ENCODE measurements around the gene SERPINA4. TPM values are rescaled to one million over a fixed set of nuclear protein-coding genes. Genes with fewer than 3 reads are reported as not detected.
A peak's percentile ranks its signal among the peaks of the same experiment; 100 is the strongest.

The SERPINA4 gene
- total RNA-seq, 1 donor from 2014 or later: not detected

- TF ChIP-seq CTCF (IDR thresholded peaks at IDR 0.05) (no peak), EZH2phosphoT487 (IDR thresholded peaks at IDR 0.05) (no peak), EZH2 (IDR thresholded peaks at IDR 0.05) (no peak)
- Histone ChIP-seq H3K4me2 (no peak overlapping the region), H3K36me3 (no peaks in the 10 kb centered on the region), H3K27ac (no peak overlapping the region), H3F3A (ENCODE audit: low read depth) (no peaks in the 10 kb centered on the region), H2AFZ (replicated peaks) (no peak overlapping the region), H3K79me2 (ENCODE audit: low read depth) (no peaks in the 10 kb centered on the region), H3K4me1 (peaks cover 3% of the 10 kb centered on the region), H3K27me3 (no peaks in the 10 kb centered on the region), H4K20me1 (ENCODE audit: low read depth) (no peaks in the 10 kb centered on the region), H3K9me3 (ENCODE audit: low read depth) (no peaks in the 10 kb centered on the region), H3K9ac (no peak overlapping the region), H3K4me3 (no peak overlapping the region)
- peak overlapping the region; percentile 42 for H3K27ac Mint-ChIP-seq
- H3K4me3 Mint-ChIP-seq: no peak overlapping the region
- no peak for DNase-seq (ENCODE audit: low spot score)
- H3K36me3 Mint-ChIP-seq: no peaks in the 10 kb centered on the region
- H3K27me3 Mint-ChIP-seq (ENCODE audit: insufficient read depth, low read depth): peaks cover 6% of the 10 kb centered on the region
- H3K9me3 Mint-ChIP-seq: peaks cover 2% of the 10 kb centered on the region
- peaks cover 8% of the 10 kb centered on the region for H3K4me1 Mint-ChIP-seq
Observed at GRCh38 chr14:94515856-94516255, 45.4 kb upstream of the SERPINA4 start.

GRCh38 chr14:94517248-94517640 lies 44.0 kb upstream of the SERPINA4 start:
- Mint-ChIP-seq H3K4me3 (no peak overlapping the region), H3K4me1 (peaks cover 14% of the 10 kb centered on the region), H3K9me3 (peaks cover 2% of the 10 kb centered on the region), H3K27ac (no peak overlapping the region), H3K27me3 (ENCODE audit: insufficient read depth, low read depth) (peaks cover 5% of the 10 kb centered on the region), H3K36me3 (no peaks in the 10 kb centered on the region)
- no peaks in the 10 kb centered on the region for H4K20me1 ChIP-seq (ENCODE audit: low read depth)
- no peak overlapping the region for H3K4me3 ChIP-seq
- no peak overlapping the region for H3K9ac ChIP-seq
- no peaks in the 10 kb centered on the region for H3K9me3 ChIP-seq (ENCODE audit: low read depth)
- H3F3A ChIP-seq (ENCODE audit: low read depth): no peaks in the 10 kb centered on the region
- H2AFZ ChIP-seq (replicated peaks): no peak overlapping the region
- no peaks in the 10 kb centered on the region for H3K36me3 ChIP-seq
- H3K4me1 ChIP-seq: peaks cover 3% of the 10 kb centered on the region
- no peak overlapping the region for H3K4me2 ChIP-seq
- no peaks in the 10 kb centered on the region for H3K27me3 ChIP-seq
- DNase-seq (ENCODE audit: low spot score): no peak
- no peaks in the 10 kb centered on the region for H3K79me2 ChIP-seq (ENCODE audit: low read depth)
- TF ChIP-seq EZH2phosphoT487 (IDR thresholded peaks at IDR 0.05) (no peak), EZH2 (IDR thresholded peaks at IDR 0.05) (no peak), CTCF (IDR thresholded peaks at IDR 0.05) (no peak)
- no peak overlapping the region for H3K27ac ChIP-seq

- no peaks in the 10 kb centered on the region for H3K27me3 ChIP-seq
- Mint-ChIP-seq H3K36me3 (no peaks in the 10 kb centered on the region), H3K9me3 (peaks cover 2% of the 10 kb centered on the region), H3K27ac (no peak overlapping the region), H3K4me1 (peaks cover 14% of the 10 kb centered on the region), H3K27me3 (ENCODE audit: insufficient read depth, low read depth) (peaks cover 5% of the 10 kb centered on the region), H3K4me3 (no peak overlapping the region)
- no peak overlapping the region for H3K4me2 ChIP-seq
- H3K9me3 ChIP-seq (ENCODE audit: low read depth): no peaks in the 10 kb centered on the region
- peaks cover 3% of the 10 kb centered on the region for H3K4me1 ChIP-seq
- no peak overlapping the region for H3K9ac ChIP-seq
- H4K20me1 ChIP-seq (ENCODE audit: low read depth): no peaks in the 10 kb centered on the region
- no peaks in the 10 kb centered on the region for H3K36me3 ChIP-seq
- no peak overlapping the region for H2AFZ ChIP-seq (replicated peaks)
- H3F3A ChIP-seq (ENCODE audit: low read depth): no peaks in the 10 kb centered on the region
- no peak for DNase-seq (ENCODE audit: low spot score)
- no peak overlapping the region for H3K27ac ChIP-seq
- no peak for TF ChIP-seq CTCF (IDR thresholded peaks at IDR 0.05)
- TF ChIP-seq EZH2 (IDR thresholded peaks at IDR 0.05): no peak
- no peak for TF ChIP-seq EZH2phosphoT487 (IDR thresholded peaks at IDR 0.05)
- no peak overlapping the region for H3K4me3 ChIP-seq
- H3K79me2 ChIP-seq (ENCODE audit: low read depth): no peaks in the 10 kb centered on the region
Observed at GRCh38 chr14:94517641-94518257, 43.5 kb upstream of the SERPINA4 start.

Data from neural progenitor cell (in vitro differentiated cells).